SK-N-SH (cell line): ENCODE measurements around the gene ERBB2. TPM values are rescaled to one million over a fixed set of nuclear protein-coding genes. Genes with fewer than 3 reads are reported as not detected.

Experiments used
- CTCF ChIA-PET: fragments of 300-600, 350-600 bp; formaldehyde crosslinking; extraction: SDS; loops from one replicate; lab custom pipeline; 2021; lab: Yijun Ruan, JAX
- POLR2A ChIA-PET: fragments of 350-600 bp; sonication (Branson Sonifier 250); formaldehyde crosslinking; extraction: SDS; loops from one replicate; lab custom pipeline; 2020; ENCODE audit warnings: antibody characterized with exemption, inconsistent platforms; lab: Yijun Ruan, JAX
- DNase-seq: peaks from one replicate; pipeline ENCODE4 v3.0.0; 2012
- H2AFZ ChIP-seq: fragments of 200-600 bp; sonication (generic); 2 replicates; pipeline ENCODE4 v1.8.1; 2016; ENCODE audit warnings: antibody characterized with exemption, mild to moderate bottlenecking, low read depth
- H3F3A ChIP-seq: fragments of 200-600 bp; sonication (generic); replicated peaks from 2 replicates; pipeline ENCODE3; 2016; ENCODE audit warnings: antibody characterized with exemption, mild to moderate bottlenecking; ENCODE audit not compliant: insufficient read depth
- H3K27ac ChIP-seq, 2 experiments: fragments of 200-500 bp in 1 of 2; fragments of 200-600 bp in 1 of 2; sonication (Bioruptor generic) in 1 of 2; sonication (generic), shearing (Covaris generic) in 1 of 2; 2 replicates each; pipeline versions ENCODE4 v1.5.1 to v1.6.1; 2014 to 2016; ENCODE audit warnings: low read depth in 2 of 2, inconsistent platforms in 1 of 2, low read length in 1 of 2, mild to moderate bottlenecking in 1 of 2, mixed read lengths in 1 of 2
- H3K27me3 ChIP-seq: fragments of 200-600 bp; sonication (generic), shearing (Covaris generic); 2 replicates; pipeline ENCODE4 v1.6.1; 2016; ENCODE audit warnings: mixed run types; ENCODE audit not compliant: insufficient read depth
- H3K36me3 ChIP-seq, 2 experiments: fragments of 200-500 bp in 1 of 2; fragments of 200-600 bp in 1 of 2; sonication (Bioruptor generic) in 1 of 2; sonication (generic) in 1 of 2; replicated peaks in 1 of 2; 2 replicates each; pipeline versions ENCODE3 to v1.5.1; 2014 to 2016; ENCODE audit warnings: low read length in 1 of 2, mild to moderate bottlenecking in 1 of 2; ENCODE audit not compliant: insufficient read depth in 2 of 2, control insufficient read depth in 1 of 2
- H3K4me1 ChIP-seq, 2 experiments: fragments of 200-500 bp in 1 of 2; fragments of 200-600 bp in 1 of 2; sonication (Bioruptor generic) in 1 of 2; sonication (generic), shearing (Covaris generic) in 1 of 2; 2 replicates each; pipeline versions ENCODE4 v1.5.1 to v1.6.1; 2014 to 2016; ENCODE audit warnings: low read depth in 1 of 2, low read length in 1 of 2, mixed run types in 1 of 2; ENCODE audit not compliant: insufficient read depth in 2 of 2, control insufficient read depth in 1 of 2
- H3K4me2 ChIP-seq: fragments of 200-600 bp; sonication (generic), shearing (Covaris generic); 2 replicates; pipeline ENCODE4 v1.6.1; 2017; ENCODE audit warnings: mixed run types
- H3K4me3 ChIP-seq, 2 experiments: fragments of 200-500 bp in 1 of 2; fragments of 200-600 bp in 1 of 2; sonication (Bioruptor generic) in 1 of 2; sonication (generic), shearing (Covaris generic) in 1 of 2; 2 replicates each; pipeline versions ENCODE4 v1.5.1 to v1.8.1; 2014 to 2016; ENCODE audit warnings: low read depth in 2 of 2, inconsistent platforms in 1 of 2, low read length in 1 of 2, mild to moderate bottlenecking in 1 of 2, mixed read lengths in 1 of 2, moderate library complexity in 1 of 2
- H3K79me2 ChIP-seq: fragments of 200-600 bp; sonication (generic); 2 replicates; pipeline ENCODE4 v1.8.1; 2017; ENCODE audit warnings: mild to moderate bottlenecking; ENCODE audit not compliant: insufficient read depth
- H3K9ac ChIP-seq: fragments of 200-600 bp; sonication (generic); 2 replicates; pipeline ENCODE4 v1.6.1; 2017; ENCODE audit warnings: mixed run types
- H3K9me2 ChIP-seq: fragments of 200-600 bp; sonication (generic); 2 replicates; pipeline ENCODE4 v1.6.1; 2017; ENCODE audit warnings: mixed run types
- H3K9me3 ChIP-seq: fragments of 200-600 bp; sonication (generic); 2 replicates; pipeline ENCODE4 v1.6.1; 2017; ENCODE audit warnings: mixed run types, mild to moderate bottlenecking, moderate library complexity
- H4K20me1 ChIP-seq: fragments of 200-600 bp; sonication (generic); 2 replicates; pipeline ENCODE4 v1.6.1; 2017; ENCODE audit warnings: mild to moderate bottlenecking, mixed run types; ENCODE audit not compliant: insufficient read depth
- CTCF ChIP-seq: fragments of 200-600 bp; sonication (generic); IDR thresholded peaks from 2 replicates; pipeline ENCODE4 v1.6.1; 2017; ENCODE audit warnings: antibody characterized with exemption, mild to moderate bottlenecking, moderate library complexity
- SMC3 ChIP-seq: IDR thresholded peaks from 2 replicates; pipeline ENCODE4 v1.6.1; 2012; ENCODE audit warnings: low read depth, low read length, improper control_type of control experiment
- ZBTB33 ChIP-seq: IDR thresholded peaks from 2 replicates; pipeline ENCODE4 v1.4.0; 2012; ENCODE audit warnings: low read depth, borderline replicate concordance
- WGBS: methylation state at CpG from one replicate; pipeline ENCODE4 v1.1.6; 2017; ENCODE audit warnings: low lambda C conversion rate; 5-methylcytosine and 5-hydroxymethylcytosine counted together
- polyA plus RNA-seq, 3 experiments: library from polyadenylated mRNA; depleted of rRNA; stranded (reverse); fragments of >200 nt; gene quantifications; 2 replicates each; pipeline ENCODE4 v1.2.3, GENCODE V29; 2012
- TF ChIP-seq, protein P1 (sequence below): fragments of 150-350 bp; IDR thresholded peaks from 2 replicates; pipeline ENCODE4 v1.6.1; 2016; ENCODE audit warnings: mild to moderate bottlenecking, low read depth, low read length

Gene ERBB2
- polyA plus RNA-seq, 1 of the 3 experiments (the other 2 are of a cell fraction), result 1.9 TPM

DNA sequence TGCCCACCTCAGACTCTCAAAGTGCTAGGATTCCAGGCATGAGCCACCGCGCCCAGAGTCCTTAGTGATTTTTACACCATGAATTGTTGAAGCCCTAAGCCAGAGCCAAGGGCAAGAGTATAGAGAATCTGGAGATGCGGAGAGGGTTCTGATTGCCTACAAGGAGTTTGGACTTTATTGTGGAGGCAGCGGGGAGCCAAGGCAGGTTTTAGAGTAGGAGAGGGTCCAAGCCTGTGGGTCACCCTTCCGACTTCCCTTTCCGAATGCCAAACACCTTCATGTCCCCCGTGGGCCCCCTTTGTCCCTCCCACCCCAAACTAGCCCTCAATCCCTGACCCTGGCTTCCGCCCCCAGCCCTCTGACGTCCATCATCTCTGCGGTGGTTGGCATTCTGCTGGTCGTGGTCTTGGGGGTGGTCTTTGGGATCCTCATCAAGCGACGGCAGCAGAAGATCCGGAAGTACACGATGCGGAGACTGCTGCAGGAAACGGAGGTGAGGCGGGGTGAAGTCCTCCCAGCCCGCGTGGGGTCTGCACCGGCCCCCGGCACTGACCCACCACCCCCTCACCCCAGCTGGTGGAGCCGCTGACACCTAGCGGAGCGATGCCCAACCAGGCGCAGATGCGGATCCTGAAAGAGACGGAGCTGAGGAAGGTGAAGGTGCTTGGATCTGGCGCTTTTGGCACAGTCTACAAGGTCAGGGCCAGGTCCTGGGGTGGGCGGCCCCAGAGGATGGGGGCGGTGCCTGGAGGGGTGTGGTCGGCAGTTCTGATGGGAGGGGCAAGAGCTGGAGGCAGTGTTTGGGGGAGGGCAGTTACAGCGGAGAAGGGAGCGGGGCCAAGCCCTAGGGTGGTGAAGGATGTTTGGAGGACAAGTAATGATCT, 23.3 kb downstream of the ERBB2 start:
- DNase-seq, result no peak
- ChIA-PET CTCF (interaction anchor here (1.7 kb wide), 1 partner anchor 51 kb away, joined by 3 read pairs; no protein-coding TSS in a partner anchor), POLR2A (no interaction called here)

More for the DNA sequence above, 23.3 kb downstream of the ERBB2 start:
- H3K27me3 ChIP-seq, result no peaks in the 10 kb centered on the region
- no peaks in the 10 kb centered on the region for H3K9me3 ChIP-seq
- no peak overlapping the region for H3K4me3 ChIP-seq
- no peak overlapping the region for H3K9ac ChIP-seq
- H3K9me2 ChIP-seq, result no peaks in the 10 kb centered on the region
- H2AFZ ChIP-seq, result no peak overlapping the region
- no peaks in the 10 kb centered on the region for H4K20me1 ChIP-seq
- H3F3A ChIP-seq, result no peaks in the 10 kb centered on the region
- no peak overlapping the region for H3K4me2 ChIP-seq
- TF ChIP-seq, protein P1, sequence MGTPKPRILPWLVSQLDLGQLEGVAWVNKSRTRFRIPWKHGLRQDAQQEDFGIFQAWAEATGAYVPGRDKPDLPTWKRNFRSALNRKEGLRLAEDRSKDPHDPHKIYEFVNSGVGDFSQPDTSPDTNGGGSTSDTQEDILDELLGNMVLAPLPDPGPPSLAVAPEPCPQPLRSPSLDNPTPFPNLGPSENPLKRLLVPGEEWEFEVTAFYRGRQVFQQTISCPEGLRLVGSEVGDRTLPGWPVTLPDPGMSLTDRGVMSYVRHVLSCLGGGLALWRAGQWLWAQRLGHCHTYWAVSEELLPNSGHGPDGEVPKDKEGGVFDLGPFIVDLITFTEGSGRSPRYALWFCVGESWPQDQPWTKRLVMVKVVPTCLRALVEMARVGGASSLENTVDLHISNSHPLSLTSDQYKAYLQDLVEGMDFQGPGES, result no peak
- TF ChIP-seq ZBTB33, result no peak
- TF ChIP-seq CTCF, result no peak
- no peak for TF ChIP-seq SMC3
- TF ChIP-seq, all 33 proteins: peak for 0
- Histone ChIP-seq H3K36me3 (peaks cover 0 to under 1% of the 10 kb centered on the region in 2 experiments), H3K79me2 (no peaks in the 10 kb centered on the region), H3K4me1 (no peaks in the 10 kb centered on the region), H3K27ac (no peak overlapping the region)
- 84% methylated on average over 34 of the region's 34 CpGs for WGBS
